IgD-negative memory B cell (primary cell): Measurements from ENCODE around the gene OR2H1. TPM values are rescaled to one million over a fixed set of nuclear protein-coding genes. Genes with fewer than 3 reads are reported as not detected.
A peak's percentile ranks its signal among the peaks of the same experiment; 100 is the strongest.

Experiments
- H3K27ac Mint-ChIP-seq, 3 donors: one replicate each; pipeline ENCODE4 v1.8.0; 2020 to 2022; ENCODE audit warnings: mild to moderate bottlenecking in 3 of 3, mixed read lengths in 3 of 3, moderate library complexity in 1 of 3
- H3K27me3 Mint-ChIP-seq: one replicate; pipeline ENCODE4 v1.8.0; 2021; ENCODE audit warnings: mixed read lengths
- H3K36me3 Mint-ChIP-seq: one replicate; pipeline ENCODE4 v1.8.0; 2020; ENCODE audit warnings: mild to moderate bottlenecking, mixed read lengths
- H3K4me1 Mint-ChIP-seq, 3 donors: one replicate each; pipeline ENCODE4 v1.8.0; 2020 to 2022; ENCODE audit warnings: mixed read lengths in 3 of 3, mild to moderate bottlenecking in 1 of 3
- H3K4me3 Mint-ChIP-seq, 4 donors: one replicate each; pipeline ENCODE4 v1.8.0; 2020 to 2022; ENCODE audit warnings: mild to moderate bottlenecking in 4 of 4, mixed read lengths in 4 of 4, moderate library complexity in 3 of 4
- H3K9me3 Mint-ChIP-seq, 3 donors: one replicate each; pipeline ENCODE4 v1.8.0; 2020 to 2021; ENCODE audit warnings: mixed read lengths in 3 of 3, mild to moderate bottlenecking in 1 of 3
- polyA plus RNA-seq: library from polyadenylated mRNA; unstranded; fragments of 300-500 nt; fragmentation: Illumina TruSeq; gene quantifications from one replicate; pipeline ENCODE4 v1.2.3, GENCODE V29; 2021

OR2H1 gene
- polyA plus RNA-seq, 1 donor from 2014 or later: not detected

DNA sequence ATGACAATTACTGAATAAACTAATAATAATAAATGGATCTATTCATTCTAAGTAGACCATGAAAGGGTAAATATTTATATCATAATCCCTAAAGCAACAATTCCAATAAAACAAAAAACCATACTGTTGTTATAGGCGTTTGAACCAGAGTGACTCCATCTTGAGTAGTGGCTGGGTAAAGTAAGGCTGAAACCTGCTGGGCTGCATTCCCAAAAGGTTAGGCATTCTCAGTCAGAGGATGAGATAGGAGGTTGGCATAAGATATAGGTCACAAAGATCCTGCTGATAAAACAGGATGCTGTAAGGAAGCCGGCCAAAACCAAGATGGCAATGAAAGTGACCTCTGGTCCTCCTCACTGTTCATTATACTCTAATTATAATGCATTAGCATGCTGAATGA lies 8.3 kb downstream of the OR2H1 start:
- peaks cover 3% of the 10 kb centered on the region for H3K36me3 Mint-ChIP-seq
- H3K27ac Mint-ChIP-seq: no peak overlapping the region
- H3K4me1 Mint-ChIP-seq: no peaks in the 10 kb centered on the region
- H3K27me3 Mint-ChIP-seq: peaks cover 16% of the 10 kb centered on the region
- no peak overlapping the region for H3K4me3 Mint-ChIP-seq
- no peaks in the 10 kb centered on the region for H3K9me3 Mint-ChIP-seq

GRCh38 chr6:29465801-29466200 lies 8.8 kb downstream of the OR2H1 start:
- Mint-ChIP-seq H3K27me3 (peaks cover 16% of the 10 kb centered on the region), H3K4me1 (no peaks in the 10 kb centered on the region), H3K27ac (no peak overlapping the region), H3K36me3 (peaks cover 3% of the 10 kb centered on the region), H3K4me3 (no peak overlapping the region), H3K9me3 (no peaks in the 10 kb centered on the region)

DNA sequence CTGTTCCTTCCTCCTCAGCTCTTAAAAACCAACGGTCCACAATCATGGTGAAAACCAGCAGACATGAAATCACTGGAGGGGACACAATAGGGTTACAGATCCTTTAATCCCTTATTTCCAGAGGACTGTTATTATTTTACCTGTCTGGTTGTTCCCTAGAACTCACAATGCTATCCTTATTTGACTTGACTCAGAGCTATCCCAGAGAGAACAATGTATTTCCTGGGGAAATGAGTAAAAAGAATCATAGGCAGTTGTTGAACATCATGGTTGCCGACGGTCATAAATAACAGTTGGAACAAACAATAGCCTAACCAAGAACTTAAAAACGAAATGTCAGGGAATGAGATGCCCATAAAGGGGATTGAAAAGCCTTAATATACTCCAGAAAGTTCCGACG lies 9.3 kb downstream of the OR2H1 start:
- H3K36me3 Mint-ChIP-seq: peaks cover 3% of the 10 kb centered on the region
- H3K9me3 Mint-ChIP-seq: no peaks in the 10 kb centered on the region
- H3K4me3 Mint-ChIP-seq: no peak overlapping the region
- no peaks in the 10 kb centered on the region for H3K4me1 Mint-ChIP-seq
- H3K27me3 Mint-ChIP-seq: peaks cover 16% of the 10 kb centered on the region
- no peak overlapping the region for H3K27ac Mint-ChIP-seq

DNA sequence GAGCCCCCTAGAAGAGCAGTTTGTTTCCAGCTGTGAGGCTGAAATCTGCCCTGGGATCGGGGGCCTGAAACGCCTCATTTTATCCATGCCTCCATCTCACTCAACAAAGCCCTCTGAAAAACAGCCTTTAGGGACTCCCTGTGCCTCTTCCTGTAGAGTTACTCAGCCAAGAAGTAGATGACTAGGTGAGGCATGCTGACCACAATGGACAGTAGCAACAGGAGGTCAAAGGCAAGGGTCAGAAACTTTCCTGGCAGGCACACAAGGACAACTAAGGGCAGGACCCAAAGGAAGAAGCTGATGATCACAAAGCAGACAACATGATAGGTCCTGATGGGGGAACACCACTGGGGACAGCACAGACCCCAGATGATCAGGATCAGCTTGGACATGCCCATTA lies 18.0 kb downstream of the OR2H1 start:
- H3K4me3 Mint-ChIP-seq: no peak overlapping the region
- H3K27me3 Mint-ChIP-seq: peaks cover 9% of the 10 kb centered on the region
- H3K36me3 Mint-ChIP-seq: peaks cover 2% of the 10 kb centered on the region
- H3K27ac Mint-ChIP-seq: no peak overlapping the region
- H3K9me3 Mint-ChIP-seq: peaks cover 0 to 2% (median 0%) of the 10 kb centered on the region in 3 donors
- H3K4me1 Mint-ChIP-seq: no peaks in the 10 kb centered on the region

DNA sequence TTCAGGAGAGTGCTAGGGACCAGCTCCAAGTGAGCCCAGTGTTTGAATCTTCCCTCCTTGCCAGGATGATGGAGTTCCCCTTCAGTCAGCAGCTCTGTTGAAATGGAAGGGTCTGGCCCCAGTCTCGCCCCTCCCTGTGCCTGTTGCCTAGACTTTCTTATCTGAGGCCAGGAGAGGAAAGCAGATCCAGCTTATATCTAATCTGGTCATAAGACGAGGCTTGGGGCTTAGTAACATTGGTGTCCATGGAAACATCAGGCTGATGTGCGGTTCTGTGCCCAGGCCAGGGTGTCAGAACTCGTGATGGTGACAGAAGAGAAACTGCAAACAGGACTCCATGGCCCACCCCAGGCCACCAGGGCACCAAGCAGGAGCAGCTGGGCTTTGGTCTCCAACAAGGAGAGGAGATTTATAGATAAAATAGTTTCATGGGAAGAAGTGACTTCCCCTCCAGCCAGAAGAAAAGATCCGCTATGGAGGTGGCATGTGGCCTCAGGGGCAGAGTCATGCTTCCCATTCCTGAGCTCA lies 21.0 kb downstream of the OR2H1 start:
- H3K27ac Mint-ChIP-seq: no peak overlapping the region
- peak overlapping the region in 1 of 4 donors; percentile 45 for H3K4me3 Mint-ChIP-seq
- no peaks in the 10 kb centered on the region for H3K4me1 Mint-ChIP-seq
- peaks cover 3% of the 10 kb centered on the region for H3K27me3 Mint-ChIP-seq
- H3K36me3 Mint-ChIP-seq: no peaks in the 10 kb centered on the region
- H3K9me3 Mint-ChIP-seq: peaks cover 0 to 10% (median 6%) of the 10 kb centered on the region in 3 donors

- no peak overlapping the region for H3K4me3 Mint-ChIP-seq
- peaks cover 2% of the 10 kb centered on the region for H3K27me3 Mint-ChIP-seq
- no peaks in the 10 kb centered on the region for H3K36me3 Mint-ChIP-seq
- no peaks in the 10 kb centered on the region for H3K4me1 Mint-ChIP-seq
- no peak overlapping the region for H3K27ac Mint-ChIP-seq
- peaks cover 0 to 10% (median 7%) of the 10 kb centered on the region in 3 donors for H3K9me3 Mint-ChIP-seq
Measured at GRCh38 chr6:29478740-29479139, 21.8 kb downstream of the OR2H1 start.

DNA sequence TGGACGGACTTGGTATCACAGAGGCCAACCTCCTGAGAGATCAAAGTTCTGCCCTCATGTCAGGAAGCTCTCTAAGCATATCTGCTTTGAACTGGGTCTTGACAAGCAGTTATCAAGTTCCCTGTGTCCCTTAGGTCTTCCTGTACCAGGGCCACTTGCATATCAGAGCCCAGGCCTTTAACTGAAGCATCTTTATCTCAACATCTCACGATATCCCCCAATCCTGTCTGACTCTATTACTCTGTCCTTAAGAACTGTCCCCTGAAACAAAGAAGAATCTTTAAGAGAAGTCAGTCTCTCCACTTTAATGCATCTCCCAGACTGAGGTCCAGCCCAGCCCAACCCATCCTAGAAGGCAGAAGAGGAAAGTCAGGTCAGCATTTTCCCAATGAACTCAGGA lies 22.6 kb downstream of the OR2H1 start:
- no peaks in the 10 kb centered on the region for H3K4me1 Mint-ChIP-seq

GRCh38 chr6:29483186-29483585 lies 26.2 kb downstream of the OR2H1 start:
- H3K27ac Mint-ChIP-seq: no peak overlapping the region
- H3K4me1 Mint-ChIP-seq: no peaks in the 10 kb centered on the region
- peaks cover 0 to 10% (median 10%) of the 10 kb centered on the region in 3 donors for H3K9me3 Mint-ChIP-seq
- peaks cover 11% of the 10 kb centered on the region for H3K27me3 Mint-ChIP-seq
- H3K36me3 Mint-ChIP-seq: no peaks in the 10 kb centered on the region
- H3K4me3 Mint-ChIP-seq: no peak overlapping the region

More for the DNA sequence above, 22.6 kb downstream of the OR2H1 start:
- H3K9me3 Mint-ChIP-seq: peaks cover 0 to 10% (median 7%) of the 10 kb centered on the region in 3 donors
- no peaks in the 10 kb centered on the region for H3K36me3 Mint-ChIP-seq
- peaks cover 2% of the 10 kb centered on the region for H3K27me3 Mint-ChIP-seq
- no peak overlapping the region for H3K27ac Mint-ChIP-seq
- H3K4me3 Mint-ChIP-seq: no peak overlapping the region

DNA sequence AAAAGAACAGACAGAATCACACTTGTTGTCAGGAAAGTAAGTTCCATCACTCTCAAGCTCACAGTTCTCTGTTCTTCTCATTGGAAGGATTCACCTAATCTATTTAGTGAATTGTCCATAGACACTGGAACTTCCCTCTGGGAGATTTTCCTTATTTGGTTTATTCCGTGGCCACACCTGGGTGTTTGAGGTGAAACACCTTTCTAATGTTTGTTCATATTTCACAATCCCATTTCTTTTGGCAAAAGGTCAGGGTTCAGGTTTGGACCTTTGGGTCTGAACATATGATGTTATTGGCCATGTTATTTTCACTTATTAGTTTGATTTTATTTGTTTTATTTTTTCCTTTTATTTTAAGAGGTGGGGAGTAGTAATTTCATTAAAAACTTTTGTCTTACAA lies 26.8 kb downstream of the OR2H1 start:
- H3K27ac Mint-ChIP-seq: no peak overlapping the region
- no peaks in the 10 kb centered on the region for H3K36me3 Mint-ChIP-seq
- no peak overlapping the region for H3K4me3 Mint-ChIP-seq
- H3K9me3 Mint-ChIP-seq: peaks cover 0 to 10% (median 9%) of the 10 kb centered on the region in 3 donors
- H3K27me3 Mint-ChIP-seq: peaks cover 11% of the 10 kb centered on the region
- no peaks in the 10 kb centered on the region for H3K4me1 Mint-ChIP-seq

DNA sequence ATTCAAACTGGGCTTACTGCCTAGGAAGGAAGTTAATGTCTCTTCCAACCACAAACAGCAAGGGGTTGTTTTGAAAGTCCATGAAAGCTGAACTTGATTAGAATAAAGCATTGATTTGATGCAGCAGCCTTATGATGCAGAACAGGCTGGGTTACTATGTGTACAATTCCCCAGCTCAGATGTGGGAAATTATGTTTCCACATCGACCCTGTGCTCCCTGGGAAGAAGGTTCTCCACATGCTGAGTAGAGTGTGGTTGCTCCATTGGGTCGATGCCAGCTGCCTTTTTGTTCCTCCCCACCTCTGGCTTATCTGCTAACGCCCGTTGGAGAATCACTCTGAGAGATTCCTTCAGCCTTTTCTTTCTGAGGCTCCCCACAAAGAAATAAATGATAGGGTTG lies 29.6 kb downstream of the OR2H1 start:
- no peak overlapping the region for H3K27ac Mint-ChIP-seq
- peaks cover 11% of the 10 kb centered on the region for H3K27me3 Mint-ChIP-seq
- peaks cover 0 to 10% (median 6%) of the 10 kb centered on the region in 3 donors for H3K9me3 Mint-ChIP-seq

GRCh38 chr6:29487131-29487530 lies 30.2 kb downstream of the OR2H1 start:
- no peak overlapping the region for H3K27ac Mint-ChIP-seq
- no peaks in the 10 kb centered on the region for H3K36me3 Mint-ChIP-seq
- H3K4me3 Mint-ChIP-seq: no peak overlapping the region
- no peaks in the 10 kb centered on the region for H3K4me1 Mint-ChIP-seq
- peaks cover 0 to 6% (median 6%) of the 10 kb centered on the region in 3 donors for H3K9me3 Mint-ChIP-seq
- H3K27me3 Mint-ChIP-seq: peaks cover 11% of the 10 kb centered on the region

More for the DNA sequence above, 29.6 kb downstream of the OR2H1 start:
- no peak overlapping the region for H3K4me3 Mint-ChIP-seq
- no peaks in the 10 kb centered on the region for H3K4me1 Mint-ChIP-seq
- no peaks in the 10 kb centered on the region for H3K36me3 Mint-ChIP-seq

GRCh38 chr6:29487660-29488059 lies 30.7 kb downstream of the OR2H1 start, which contains the start of gene MAS1L:
Gene MAS1L, minus strand, starts transcription at chr6:29487956. Its CDS starts 54 bp downstream, at chr6:29487902.
- Mint-ChIP-seq H3K27ac (no peak within 1 kb of the TSS), H3K4me1 (no peaks in the 10 kb centered on the region), H3K4me3 (no peak within 1 kb of the TSS), H3K27me3 (peaks cover 9% of the 10 kb centered on the region), H3K9me3 (peaks cover 0 to 6% (median 1%) of the 10 kb centered on the region in 3 donors), H3K36me3 (no peaks in the 10 kb centered on the region)

GRCh38 chr6:29488874-29489273 lies 31.9 kb downstream of the OR2H1 start:
- H3K27ac Mint-ChIP-seq: no peak overlapping the region

DNA sequence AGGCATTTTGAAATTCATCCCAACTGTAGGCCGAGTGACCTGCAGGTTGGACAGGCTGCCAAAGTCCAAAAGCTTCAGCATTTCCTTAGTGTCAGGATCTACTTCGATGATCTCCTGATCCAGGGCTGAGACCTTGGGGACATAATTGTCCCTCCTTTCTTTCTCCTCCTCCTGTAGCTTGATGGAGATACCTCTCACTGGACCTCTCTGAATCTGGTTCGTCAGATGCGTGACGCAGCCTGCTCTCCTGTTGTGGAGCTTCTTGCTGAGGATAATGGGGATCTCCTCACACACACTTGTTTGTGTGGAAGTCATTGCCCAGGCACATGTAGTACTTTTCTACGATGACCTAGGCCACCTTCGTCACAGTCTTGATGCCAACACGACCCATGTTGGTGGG lies 32.3 kb downstream of the OR2H1 start:
- Mint-ChIP-seq H3K27ac (no peak overlapping the region), H3K36me3 (no peaks in the 10 kb centered on the region), H3K4me1 (no peaks in the 10 kb centered on the region), H3K27me3 (peaks cover 11% of the 10 kb centered on the region), H3K4me3 (no peak overlapping the region), H3K9me3 (peaks cover 0 to 4% (median 0%) of the 10 kb centered on the region in 3 donors)

More at GRCh38 chr6:29488874-29489273, 31.9 kb downstream of the OR2H1 start:
- Mint-ChIP-seq H3K4me1 (no peaks in the 10 kb centered on the region), H3K36me3 (no peaks in the 10 kb centered on the region), H3K4me3 (no peak overlapping the region), H3K27me3 (peaks cover 11% of the 10 kb centered on the region), H3K9me3 (peaks cover 0 to 4% (median 0%) of the 10 kb centered on the region in 3 donors)

- Mint-ChIP-seq H3K9me3 (peaks cover 0 to 4% (median 0%) of the 10 kb centered on the region in 3 donors), H3K27ac (no peak overlapping the region), H3K27me3 (peaks cover 11% of the 10 kb centered on the region), H3K4me3 (no peak overlapping the region), H3K36me3 (no peaks in the 10 kb centered on the region), H3K4me1 (no peaks in the 10 kb centered on the region)
Measured at GRCh38 chr6:29490055-29490454, 33.1 kb downstream of the OR2H1 start.

DNA sequence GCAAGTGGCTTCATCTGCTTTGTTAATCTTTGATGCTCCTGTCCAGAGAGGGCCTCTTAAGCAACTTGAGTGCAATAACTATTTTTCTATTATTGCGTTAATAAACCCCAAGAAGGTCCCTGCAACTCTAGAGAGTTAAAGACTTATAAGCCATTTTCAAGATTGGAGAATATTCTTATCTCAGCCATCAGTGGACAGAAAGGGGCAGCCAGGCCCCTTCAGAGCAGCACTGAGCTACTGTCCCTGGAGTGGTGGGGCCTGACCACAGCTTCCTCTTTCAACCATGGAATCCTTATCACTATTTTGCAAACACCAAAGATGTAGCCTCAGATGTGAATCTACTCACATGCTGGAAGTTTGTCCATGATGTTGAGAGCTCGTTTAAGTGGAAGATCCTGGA lies 33.6 kb downstream of the OR2H1 start:
- peaks cover 9% of the 10 kb centered on the region for H3K27me3 Mint-ChIP-seq
- H3K36me3 Mint-ChIP-seq: no peaks in the 10 kb centered on the region
- peaks cover 0 to 4% (median 0%) of the 10 kb centered on the region in 3 donors for H3K9me3 Mint-ChIP-seq
- no peak overlapping the region for H3K27ac Mint-ChIP-seq
- H3K4me1 Mint-ChIP-seq: no peaks in the 10 kb centered on the region
- no peak overlapping the region for H3K4me3 Mint-ChIP-seq
